KMS-11 (cell line): ENCODE measurements around the gene SHROOM4.

Experiments used
- H2AFZ ChIP-seq: fragments of 200-600 bp; sonication (generic); 2 replicates; pipeline ENCODE4 v1.6.1; 2016; ENCODE audit warnings: antibody characterized with exemption, mixed run types, low read depth
- H3K27ac ChIP-seq: fragments of 200-600 bp; sonication (generic); 2 replicates; pipeline ENCODE4 v1.6.1; 2016; ENCODE audit warnings: mild to moderate bottlenecking, mixed run types
- H3K27me3 ChIP-seq: fragments of 200-600 bp; sonication (generic); 2 replicates; pipeline ENCODE4 v1.6.1; 2017; ENCODE audit warnings: mild to moderate bottlenecking, low read depth, mixed run types, moderate library complexity; ENCODE audit not compliant: insufficient read depth
- H3K36me3 ChIP-seq: fragments of 200-600 bp; sonication (generic); 2 replicates; pipeline ENCODE4 v1.6.1; 2017; ENCODE audit warnings: mild to moderate bottlenecking, mixed run types; ENCODE audit not compliant: insufficient read depth
- H3K4me1 ChIP-seq: fragments of 200-600 bp; sonication (generic); 2 replicates; pipeline ENCODE4 v1.6.1; 2016; ENCODE audit warnings: mild to moderate bottlenecking, low read depth, mixed run types; ENCODE audit not compliant: poor library complexity, severe bottlenecking
- H3K4me2 ChIP-seq: fragments of 200-600 bp; sonication (generic); 2 replicates; pipeline ENCODE4 v1.7.0; 2016; ENCODE audit warnings: mild to moderate bottlenecking, mixed run types
- H3K4me3 ChIP-seq: fragments of 200-600 bp; sonication (generic); IDR thresholded peaks from 2 replicates; pipeline ENCODE4 v1.6.1; 2017; ENCODE audit warnings: low read depth, low read length, mixed read lengths; ENCODE audit not compliant: insufficient read depth
- H3K79me2 ChIP-seq: fragments of 200-600 bp; sonication (generic); 2 replicates; pipeline ENCODE4 v1.6.1; 2016; ENCODE audit warnings: low read depth, mixed run types; ENCODE audit not compliant: insufficient read depth
- H3K9ac ChIP-seq: fragments of 200-600 bp; sonication (generic); 2 replicates; pipeline ENCODE4 v1.6.1; 2016; ENCODE audit warnings: mild to moderate bottlenecking, mixed run types
- H4K20me1 ChIP-seq: fragments of 200-600 bp; sonication (generic); 2 replicates; pipeline ENCODE4 v1.6.1; 2016; ENCODE audit warnings: mild to moderate bottlenecking, mixed run types; ENCODE audit not compliant: insufficient read depth
- CTCF ChIP-seq: fragments of 200-600 bp; sonication (generic); conservative IDR thresholded peaks from 2 replicates; pipeline ENCODE4 v1.6.1; 2017; ENCODE audit warnings: low read depth, mild to moderate bottlenecking, antibody characterized with exemption, low read length, moderate library complexity, mixed read lengths

The SHROOM4 gene

GRCh38 chrX:50698944-50699343, 115.0 kb downstream of the SHROOM4 start:
- H3K27ac ChIP-seq: no peak overlapping the region
- H3K9ac ChIP-seq: no peak overlapping the region
- no peaks in the 10 kb centered on the region for H3K79me2 ChIP-seq
- no peaks in the 10 kb centered on the region for H4K20me1 ChIP-seq
- no peak overlapping the region for H3K4me2 ChIP-seq
- no peaks in the 10 kb centered on the region for H3K36me3 ChIP-seq
- H3K4me1 ChIP-seq: no peaks in the 10 kb centered on the region
- TF ChIP-seq CTCF: no peak
- H3K27me3 ChIP-seq: no peaks in the 10 kb centered on the region
- H3K4me3 ChIP-seq: no peak overlapping the region
- no peak overlapping the region for H2AFZ ChIP-seq

- Histone ChIP-seq H3K4me1 (no peaks in the 10 kb centered on the region), H4K20me1 (no peaks in the 10 kb centered on the region), H3K9ac (no peak overlapping the region), H3K79me2 (no peaks in the 10 kb centered on the region), H2AFZ (no peak overlapping the region), H3K4me3 (no peak overlapping the region), H3K36me3 (no peaks in the 10 kb centered on the region), H3K4me2 (no peak overlapping the region), H3K27me3 (no peaks in the 10 kb centered on the region), H3K27ac (no peak overlapping the region)
- TF ChIP-seq CTCF: no peak
These were observed 116.3 kb downstream of the SHROOM4 start for GRCh38 chrX:50697691-50698090.

- Histone ChIP-seq H3K4me3 (no peak overlapping the region), H3K4me1 (no peaks in the 10 kb centered on the region), H3K4me2 (0 out of 2 replicates have a peak overlapping the region, but pooled peaks have one; percentile 15), H4K20me1 (no peaks in the 10 kb centered on the region), H3K9ac (no peak overlapping the region), H3K36me3 (no peaks in the 10 kb centered on the region), H3K79me2 (no peaks in the 10 kb centered on the region), H3K27ac (no peak overlapping the region), H3K27me3 (no peaks in the 10 kb centered on the region), H2AFZ (peak overlapping the region; percentile 47; the same call in 1 of the 2 replicates)
- peak; percentile 73 for TF ChIP-seq CTCF
These were observed 122.2 kb downstream of the SHROOM4 start for GRCh38 chrX:50691820-50692219.

- H3K4me1 ChIP-seq: no peaks in the 10 kb centered on the region
- no peaks in the 10 kb centered on the region for H3K79me2 ChIP-seq
- no peaks in the 10 kb centered on the region for H3K27me3 ChIP-seq
- no peak overlapping the region for H3K4me2 ChIP-seq
- no peaks in the 10 kb centered on the region for H3K36me3 ChIP-seq
- H3K27ac ChIP-seq: no peak overlapping the region
- H2AFZ ChIP-seq: no peak overlapping the region
- TF ChIP-seq CTCF: no peak
- H3K4me3 ChIP-seq: no peak overlapping the region
- no peak overlapping the region for H3K9ac ChIP-seq
- H4K20me1 ChIP-seq: no peaks in the 10 kb centered on the region
These were observed 129.1 kb downstream of the SHROOM4 start for GRCh38 chrX:50684871-50685270.
